HCT116 (cell line): ENCODE results near the gene CIDEA.
"Not testable (repeated sequence)": the region's sequence is repeated elsewhere in the genome, so short reads cannot be mapped to it uniquely, and the experiment has no call there.

Experiments
- EZH2 ChIP-seq: fragments of 200-600 bp; sonication (generic); IDR thresholded peaks from 2 replicates; pipeline ENCODE4 v1.6.1; 2017; ENCODE audit warnings: antibody characterized with exemption, mixed run types
- JUND ChIP-seq: IDR thresholded peaks from 2 replicates; pipeline ENCODE4 v1.6.1; 2012
- TF ChIP-seq, protein P1 (sequence below), 3 experiments: fragments of 200-600 bp in 1 of 3; sonication (generic) in 1 of 3; IDR thresholded peaks in 2 of 3; conservative IDR thresholded peaks in 1 of 3; 2 replicates each; pipeline ENCODE4 v1.5.1; 2012 to 2017; ENCODE audit warnings: low read depth in 2 of 3, low read length in 2 of 3, antibody characterized with exemption in 1 of 3, borderline replicate concordance in 1 of 3, control low read depth in 1 of 3, mild to moderate bottlenecking in 1 of 3, mixed read lengths in 1 of 3, mixed run types in 1 of 3, moderate library complexity in 1 of 3; ENCODE audit not compliant: insufficient read depth in 1 of 3

DNA sequence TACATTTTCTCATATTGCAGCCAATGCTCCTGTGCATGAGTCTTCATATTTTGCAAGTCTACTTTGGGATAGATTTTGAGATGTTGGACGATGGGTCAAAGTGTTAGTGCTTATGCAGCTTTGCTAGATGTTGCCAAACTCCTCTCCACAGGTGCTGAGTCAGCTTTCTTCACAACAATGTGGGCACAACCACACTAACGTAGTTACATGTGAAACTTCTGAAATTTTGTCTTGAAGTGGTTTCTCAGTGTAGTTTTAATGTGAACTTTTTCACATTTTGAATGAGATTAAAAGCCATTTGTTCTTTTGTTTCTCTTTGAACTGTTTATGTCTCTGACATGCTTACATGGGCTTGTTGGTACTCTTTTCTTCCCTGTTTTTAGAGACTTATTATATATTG is 27.4 kb upstream of the CIDEA start:
- TF ChIP-seq, protein P1, sequence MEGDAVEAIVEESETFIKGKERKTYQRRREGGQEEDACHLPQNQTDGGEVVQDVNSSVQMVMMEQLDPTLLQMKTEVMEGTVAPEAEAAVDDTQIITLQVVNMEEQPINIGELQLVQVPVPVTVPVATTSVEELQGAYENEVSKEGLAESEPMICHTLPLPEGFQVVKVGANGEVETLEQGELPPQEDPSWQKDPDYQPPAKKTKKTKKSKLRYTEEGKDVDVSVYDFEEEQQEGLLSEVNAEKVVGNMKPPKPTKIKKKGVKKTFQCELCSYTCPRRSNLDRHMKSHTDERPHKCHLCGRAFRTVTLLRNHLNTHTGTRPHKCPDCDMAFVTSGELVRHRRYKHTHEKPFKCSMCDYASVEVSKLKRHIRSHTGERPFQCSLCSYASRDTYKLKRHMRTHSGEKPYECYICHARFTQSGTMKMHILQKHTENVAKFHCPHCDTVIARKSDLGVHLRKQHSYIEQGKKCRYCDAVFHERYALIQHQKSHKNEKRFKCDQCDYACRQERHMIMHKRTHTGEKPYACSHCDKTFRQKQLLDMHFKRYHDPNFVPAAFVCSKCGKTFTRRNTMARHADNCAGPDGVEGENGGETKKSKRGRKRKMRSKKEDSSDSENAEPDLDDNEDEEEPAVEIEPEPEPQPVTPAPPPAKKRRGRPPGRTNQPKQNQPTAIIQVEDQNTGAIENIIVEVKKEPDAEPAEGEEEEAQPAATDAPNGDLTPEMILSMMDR (IDR thresholded peaks at IDR 0.05 in 2 of 3, conservative IDR thresholded peaks at IDR 0.05 in 1 of 3; ENCODE audit: borderline replicate concordance in 1 of 3, insufficient read depth in 1 of 3, low read depth in 2 of 3, low read length in 2 of 3) = not testable (repeated sequence)
- not testable (repeated sequence) for TF ChIP-seq EZH2, JUND
